Endothelial cell of umbilical vein (primary cell): ENCODE measurements around the gene RPA4. TPM values are rescaled to one million over a fixed set of nuclear protein-coding genes. Genes with fewer than 3 reads are reported as not detected.

ENCODE experiments used
- BruUV-seq: library from RNA; stranded (reverse); fragments of 400-500 nt; replicated peaks from 2 replicates; lab custom pipeline; 2021; lab: Mats Ljungman, UMichigan
- CTCF ChIA-PET: fragments of 300-600, 350-600 bp; sonication (Branson Sonifier 250); formaldehyde crosslinking; loops from one replicate; lab custom pipeline; 2021; ENCODE audit warnings: antibody characterized with exemption, inconsistent platforms; lab: Charles Lee
- POLR2A ChIA-PET: fragments of 300-600, 350-600 bp; sonication (Branson Sonifier 250); formaldehyde crosslinking; loops from one replicate; lab custom pipeline; 2021; ENCODE audit warnings: antibody characterized with exemption, inconsistent platforms; lab: Charles Lee
- DNase-seq: peaks from one replicate; pipeline ENCODE4 v3.0.0-alpha.2; 2011; ENCODE audit warnings: low read depth, low spot score
- FAIRE-seq: peaks from 2 replicates; lab custom pipeline; 2011; peaks lifted over from hg19 to GRCh38; lab: Jason Lieb, UNC
- H2AFZ ChIP-seq: 2 replicates; pipeline ENCODE4 v1.6.0; 2012; ENCODE audit warnings: low read depth, low read length, control low read depth, inconsistent platforms
- H3K27ac ChIP-seq: 2 replicates; pipeline ENCODE4 v1.5.1; 2011; ENCODE audit warnings: low read depth, mild to moderate bottlenecking, control low read depth, low read length, moderate library complexity; ENCODE audit not compliant: insufficient read depth
- H3K27me3 ChIP-seq, 2 experiments: 2 replicates each; pipeline versions ENCODE4 v1.6.0 to v1.6.1; 2011; ENCODE audit warnings: low read length in 2 of 2, mixed read lengths in 1 of 2; ENCODE audit not compliant: control insufficient read depth in 2 of 2, insufficient read depth in 2 of 2
- H3K36me3 ChIP-seq, 2 experiments: 2 replicates in 1 of 2; 3 replicates in 1 of 2; pipeline ENCODE4 v1.5.1; 2011; ENCODE audit warnings: low read length in 2 of 2, mild to moderate bottlenecking in 1 of 2, moderate library complexity in 1 of 2; ENCODE audit not compliant: control insufficient read depth in 2 of 2, insufficient read depth in 2 of 2; ENCODE audit errors: extremely low read depth in 1 of 2
- H3K4me1 ChIP-seq: 3 replicates; pipeline ENCODE4 v1.5.1; 2011; ENCODE audit warnings: mild to moderate bottlenecking, low read length; ENCODE audit not compliant: control insufficient read depth, insufficient read depth; ENCODE audit errors: extremely low read depth
- H3K4me2 ChIP-seq: 2 replicates; pipeline ENCODE4 v1.6.1; 2011; ENCODE audit warnings: low read length, control low read depth, mixed read lengths; ENCODE audit not compliant: insufficient read depth
- H3K4me3 ChIP-seq, 3 experiments: fragments of 200-600 bp in 1 of 3; sonication (generic), shearing (Covaris generic) in 1 of 3; replicated peaks in 1 of 3; 2 replicates each; pipeline ENCODE4 v1.5.1; 2011 to 2016; ENCODE audit warnings: control low read depth in 3 of 3, low read length in 3 of 3, mild to moderate bottlenecking in 2 of 3, inconsistent platforms in 1 of 3, low read depth in 1 of 3, moderate library complexity in 1 of 3; ENCODE audit not compliant: insufficient read depth in 1 of 3
- H3K79me2 ChIP-seq: 2 replicates; pipeline ENCODE4 v1.6.0; 2012; ENCODE audit warnings: low read length, inconsistent platforms; ENCODE audit not compliant: control insufficient read depth, insufficient read depth
- H3K9ac ChIP-seq: replicated peaks from 2 replicates; pipeline ENCODE3; 2011; ENCODE audit warnings: low read length, control low read depth; ENCODE audit not compliant: insufficient read depth; ENCODE audit errors: extremely low read depth
- H3K9me1 ChIP-seq: replicated peaks from 3 replicates; pipeline ENCODE4 v1.6.0; 2011; ENCODE audit warnings: mild to moderate bottlenecking, low read length; ENCODE audit not compliant: control insufficient read depth, insufficient read depth; ENCODE audit errors: extremely low read depth
- H3K9me3 ChIP-seq: replicated peaks from 2 replicates; pipeline ENCODE4 v1.5.1; 2012; ENCODE audit warnings: low read length, inconsistent platforms; ENCODE audit not compliant: control insufficient read depth, insufficient read depth
- H4K20me1 ChIP-seq: replicated peaks from 2 replicates; pipeline ENCODE3; 2011; ENCODE audit warnings: mild to moderate bottlenecking, low read length; ENCODE audit not compliant: control insufficient read depth, insufficient read depth; ENCODE audit errors: extremely low read depth
- EZH2 ChIP-seq: IDR thresholded peaks from 2 replicates; pipeline ENCODE4 v1.6.1; 2012; ENCODE audit warnings: borderline replicate concordance, low read depth, mild to moderate bottlenecking, moderate library complexity, low read length, inconsistent platforms; ENCODE audit not compliant: severe bottlenecking
- FOS ChIP-seq: IDR thresholded peaks from 2 replicates; pipeline ENCODE4 v1.6.1; 2011; ENCODE audit warnings: mild to moderate bottlenecking, low read length, moderate library complexity, borderline replicate concordance; ENCODE audit not compliant: insufficient read depth
- GATA2 ChIP-seq: IDR thresholded peaks from 2 replicates; pipeline ENCODE4 v1.7.0; 2011; ENCODE audit warnings: low read depth, mild to moderate bottlenecking, moderate library complexity, mixed read lengths, low read length; ENCODE audit not compliant: insufficient read length, insufficient read depth
- JUN ChIP-seq: IDR thresholded peaks from 2 replicates; pipeline ENCODE4 v1.6.1; 2011; ENCODE audit warnings: borderline replicate concordance, low read depth; ENCODE audit not compliant: insufficient read length, insufficient read depth
- MYC ChIP-seq: IDR thresholded peaks from one replicate; pipeline ENCODE4 v1.6.1; 2011; ENCODE audit warnings: mild to moderate bottlenecking, low read depth, low read length
- POLR2A ChIP-seq: IDR thresholded peaks from 2 replicates; pipeline ENCODE4 v1.6.1; 2012; ENCODE audit warnings: low read depth, mild to moderate bottlenecking, control low read depth, low read length
- POLR2AphosphoS5 ChIP-seq: IDR thresholded peaks from 2 replicates; pipeline ENCODE4 v1.6.1; 2012; ENCODE audit warnings: low read depth, mild to moderate bottlenecking, control low read depth, low read length, moderate library complexity; ENCODE audit not compliant: insufficient read depth
- dilution Hi-C: fragments of 300-500 bp; cut with MboI; formaldehyde crosslinking; loops from one replicate; pipeline ENCODE4 v1.15.0; 2019; ENCODE audit warnings: low sequenced_read_pairs; ENCODE audit not compliant: extremely low pct_ligation_motif_present
- intact Hi-C: fragments of 100-400 bp; cut with micrococcal nuclease; formaldehyde crosslinking; loops from one replicate; pipeline ENCODE4 v1.10.0; 2022
- polyA plus RNA-seq, 4 experiments: library from polyadenylated mRNA; depleted of rRNA in 3 of 4; stranded (reverse) in 3 of 4; unstranded in 1 of 4; fragments of >200 nt; gene quantifications; 2 replicates each; pipeline versions ENCODE4 v1.2.1 to v1.2.3, GENCODE V29; 2011 to 2012; ENCODE audit warnings: missing spikeins in 1 of 4
- total RNA-seq: library from RNA; stranded (reverse); gene quantifications from 2 replicates; pipeline ENCODE4 v1.2.3, GENCODE V29; 2021
- TF ChIP-seq, protein P1 (sequence below), 2 donors: IDR thresholded peaks; 1 replicate in 1 of 2; 2 replicates in 1 of 2; pipeline ENCODE4 v1.5.1; 2011; ENCODE audit warnings: low read length in 2 of 2, mild to moderate bottlenecking in 2 of 2, moderate library complexity in 2 of 2, control low read depth in 1 of 2, inconsistent platforms in 1 of 2, low read depth in 1 of 2; ENCODE audit not compliant: insufficient read depth in 1 of 2; ENCODE audit errors: extremely low read depth in 1 of 2
- TF ChIP-seq, protein P2 (sequence below): IDR thresholded peaks from 2 replicates; pipeline ENCODE4 v1.6.1; 2011; ENCODE audit not compliant: insufficient read depth, insufficient read length

RPA4 gene
- total and polyA plus RNA-seq, 2 donors (not counting 3 experiments of a cell fraction or from before 2014, with no cell fraction given), result 0.32 to 2.1 TPM

GRCh38 chrX:96889726-96890125 is 6.0 kb downstream of the RPA4 start:
- Histone ChIP-seq H3K79me2 (no peaks in the 10 kb centered on the region), H3K9me1 (no peaks in the 10 kb centered on the region), H2AFZ (no peak overlapping the region), H3K9me3 (no peaks in the 10 kb centered on the region), H3K4me3 (no peak overlapping the region), H3K36me3 (no peaks in the 10 kb centered on the region), H3K27ac (no peak overlapping the region), H4K20me1 (no peaks in the 10 kb centered on the region), H3K9ac (no peak overlapping the region), H3K4me1 (no peaks in the 10 kb centered on the region), H3K27me3 (no peaks in the 10 kb centered on the region), H3K4me2 (no peak overlapping the region)
- ChIA-PET POLR2A (no interaction called here), CTCF (no interaction called here)
- no TSS peak for BruUV-seq
- FAIRE-seq, result no peak
- peak; percentile 2 for DNase-seq
- no peak for TF ChIP-seq POLR2AphosphoS5
- no peak for TF ChIP-seq MYC
- TF ChIP-seq JUN, result no peak
- TF ChIP-seq, protein P1, sequence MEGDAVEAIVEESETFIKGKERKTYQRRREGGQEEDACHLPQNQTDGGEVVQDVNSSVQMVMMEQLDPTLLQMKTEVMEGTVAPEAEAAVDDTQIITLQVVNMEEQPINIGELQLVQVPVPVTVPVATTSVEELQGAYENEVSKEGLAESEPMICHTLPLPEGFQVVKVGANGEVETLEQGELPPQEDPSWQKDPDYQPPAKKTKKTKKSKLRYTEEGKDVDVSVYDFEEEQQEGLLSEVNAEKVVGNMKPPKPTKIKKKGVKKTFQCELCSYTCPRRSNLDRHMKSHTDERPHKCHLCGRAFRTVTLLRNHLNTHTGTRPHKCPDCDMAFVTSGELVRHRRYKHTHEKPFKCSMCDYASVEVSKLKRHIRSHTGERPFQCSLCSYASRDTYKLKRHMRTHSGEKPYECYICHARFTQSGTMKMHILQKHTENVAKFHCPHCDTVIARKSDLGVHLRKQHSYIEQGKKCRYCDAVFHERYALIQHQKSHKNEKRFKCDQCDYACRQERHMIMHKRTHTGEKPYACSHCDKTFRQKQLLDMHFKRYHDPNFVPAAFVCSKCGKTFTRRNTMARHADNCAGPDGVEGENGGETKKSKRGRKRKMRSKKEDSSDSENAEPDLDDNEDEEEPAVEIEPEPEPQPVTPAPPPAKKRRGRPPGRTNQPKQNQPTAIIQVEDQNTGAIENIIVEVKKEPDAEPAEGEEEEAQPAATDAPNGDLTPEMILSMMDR (IDR thresholded peaks at IDR 0.05; ENCODE audit: extremely low read depth in 1 of 2, insufficient read depth in 1 of 2, low read depth in 1 of 2, low read length in 2 of 2), result no peak
- no peak for TF ChIP-seq POLR2A
- no peak for TF ChIP-seq FOS
- TF ChIP-seq EZH2, result no peak
- TF ChIP-seq GATA2, result no peak
- TF ChIP-seq, protein P2, sequence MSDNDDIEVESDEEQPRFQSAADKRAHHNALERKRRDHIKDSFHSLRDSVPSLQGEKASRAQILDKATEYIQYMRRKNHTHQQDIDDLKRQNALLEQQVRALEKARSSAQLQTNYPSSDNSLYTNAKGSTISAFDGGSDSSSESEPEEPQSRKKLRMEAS, result no peak
- dilution Hi-C loops, result no loop called here
- intact Hi-C loops, result no loop called here
